ENCODE results near the gene CCDC40. TPM values are rescaled to one million over a fixed set of nuclear protein-coding genes. Genes with fewer than 3 reads are reported as not detected.

CCDC40 gene
- total and polyA plus RNA-seq, 2 of the 13 experiments (the other 11 are each of a cell fraction or from before 2014, with no cell fraction given): 4.1 to 5.5 TPM

DNA sequence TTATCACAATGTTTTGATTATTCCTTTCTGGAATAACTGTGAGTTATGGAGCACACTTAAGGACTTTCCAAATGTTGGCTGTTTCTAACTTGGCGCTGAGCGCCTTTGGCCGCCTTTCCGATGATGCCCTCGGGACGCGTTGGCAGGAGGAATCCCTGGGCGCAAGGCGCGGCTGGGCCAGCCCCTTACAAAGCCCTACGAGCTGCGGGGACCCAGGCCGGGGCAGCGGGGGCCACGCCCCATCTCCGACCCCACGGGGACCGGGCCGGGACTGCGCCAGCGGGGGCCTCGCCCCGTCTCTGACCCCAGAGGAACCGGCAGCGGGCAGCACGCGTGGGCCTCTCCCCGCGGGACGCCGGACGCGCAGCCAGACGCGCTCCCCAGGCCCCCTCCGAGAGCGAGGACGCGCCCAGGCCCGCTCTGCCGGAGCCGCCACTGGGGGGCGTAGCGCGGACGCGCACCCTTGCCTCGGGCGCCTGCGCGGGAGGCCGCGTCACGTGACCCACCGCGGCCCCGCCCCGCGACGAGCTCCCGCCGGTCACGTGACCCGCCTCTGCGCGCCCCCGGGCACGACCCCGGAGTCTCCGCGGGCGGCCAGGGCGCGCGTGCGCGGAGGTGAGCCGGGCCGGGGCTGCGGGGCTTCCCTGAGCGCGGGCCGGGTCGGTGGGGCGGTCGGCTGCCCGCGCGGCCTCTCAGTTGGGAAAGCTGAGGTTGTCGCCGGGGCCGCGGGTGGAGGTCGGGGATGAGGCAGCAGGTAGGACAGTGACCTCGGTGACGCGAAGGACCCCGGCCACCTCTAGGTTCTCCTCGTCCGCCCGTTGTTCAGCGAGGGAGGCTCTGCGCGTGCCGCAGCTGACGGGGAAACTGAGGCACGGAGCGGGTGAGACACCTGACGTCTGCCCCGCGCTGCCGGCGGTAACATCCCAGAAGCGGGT is 64.8 kb downstream of the CCDC40 start, which contains the start of gene GAA (continued):
- TF ChIP-seq ZNF431 (CRISPR knock-in tag; IDR thresholded peaks at IDR 0.05; ENCODE audit: borderline replicate concordance, low read depth): peak; percentile 92
- TF ChIP-seq, protein P1, sequence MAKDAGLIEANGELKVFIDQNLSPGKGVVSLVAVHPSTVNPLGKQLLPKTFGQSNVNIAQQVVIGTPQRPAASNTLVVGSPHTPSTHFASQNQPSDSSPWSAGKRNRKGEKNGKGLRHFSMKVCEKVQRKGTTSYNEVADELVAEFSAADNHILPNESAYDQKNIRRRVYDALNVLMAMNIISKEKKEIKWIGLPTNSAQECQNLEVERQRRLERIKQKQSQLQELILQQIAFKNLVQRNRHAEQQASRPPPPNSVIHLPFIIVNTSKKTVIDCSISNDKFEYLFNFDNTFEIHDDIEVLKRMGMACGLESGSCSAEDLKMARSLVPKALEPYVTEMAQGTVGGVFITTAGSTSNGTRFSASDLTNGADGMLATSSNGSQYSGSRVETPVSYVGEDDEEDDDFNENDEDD (CRISPR knock-in tag; IDR thresholded peaks at IDR 0.05; ENCODE audit: borderline replicate concordance): peak; percentile 72; the same call in 1 of the 2 replicates
- TF ChIP-seq, protein P2, sequence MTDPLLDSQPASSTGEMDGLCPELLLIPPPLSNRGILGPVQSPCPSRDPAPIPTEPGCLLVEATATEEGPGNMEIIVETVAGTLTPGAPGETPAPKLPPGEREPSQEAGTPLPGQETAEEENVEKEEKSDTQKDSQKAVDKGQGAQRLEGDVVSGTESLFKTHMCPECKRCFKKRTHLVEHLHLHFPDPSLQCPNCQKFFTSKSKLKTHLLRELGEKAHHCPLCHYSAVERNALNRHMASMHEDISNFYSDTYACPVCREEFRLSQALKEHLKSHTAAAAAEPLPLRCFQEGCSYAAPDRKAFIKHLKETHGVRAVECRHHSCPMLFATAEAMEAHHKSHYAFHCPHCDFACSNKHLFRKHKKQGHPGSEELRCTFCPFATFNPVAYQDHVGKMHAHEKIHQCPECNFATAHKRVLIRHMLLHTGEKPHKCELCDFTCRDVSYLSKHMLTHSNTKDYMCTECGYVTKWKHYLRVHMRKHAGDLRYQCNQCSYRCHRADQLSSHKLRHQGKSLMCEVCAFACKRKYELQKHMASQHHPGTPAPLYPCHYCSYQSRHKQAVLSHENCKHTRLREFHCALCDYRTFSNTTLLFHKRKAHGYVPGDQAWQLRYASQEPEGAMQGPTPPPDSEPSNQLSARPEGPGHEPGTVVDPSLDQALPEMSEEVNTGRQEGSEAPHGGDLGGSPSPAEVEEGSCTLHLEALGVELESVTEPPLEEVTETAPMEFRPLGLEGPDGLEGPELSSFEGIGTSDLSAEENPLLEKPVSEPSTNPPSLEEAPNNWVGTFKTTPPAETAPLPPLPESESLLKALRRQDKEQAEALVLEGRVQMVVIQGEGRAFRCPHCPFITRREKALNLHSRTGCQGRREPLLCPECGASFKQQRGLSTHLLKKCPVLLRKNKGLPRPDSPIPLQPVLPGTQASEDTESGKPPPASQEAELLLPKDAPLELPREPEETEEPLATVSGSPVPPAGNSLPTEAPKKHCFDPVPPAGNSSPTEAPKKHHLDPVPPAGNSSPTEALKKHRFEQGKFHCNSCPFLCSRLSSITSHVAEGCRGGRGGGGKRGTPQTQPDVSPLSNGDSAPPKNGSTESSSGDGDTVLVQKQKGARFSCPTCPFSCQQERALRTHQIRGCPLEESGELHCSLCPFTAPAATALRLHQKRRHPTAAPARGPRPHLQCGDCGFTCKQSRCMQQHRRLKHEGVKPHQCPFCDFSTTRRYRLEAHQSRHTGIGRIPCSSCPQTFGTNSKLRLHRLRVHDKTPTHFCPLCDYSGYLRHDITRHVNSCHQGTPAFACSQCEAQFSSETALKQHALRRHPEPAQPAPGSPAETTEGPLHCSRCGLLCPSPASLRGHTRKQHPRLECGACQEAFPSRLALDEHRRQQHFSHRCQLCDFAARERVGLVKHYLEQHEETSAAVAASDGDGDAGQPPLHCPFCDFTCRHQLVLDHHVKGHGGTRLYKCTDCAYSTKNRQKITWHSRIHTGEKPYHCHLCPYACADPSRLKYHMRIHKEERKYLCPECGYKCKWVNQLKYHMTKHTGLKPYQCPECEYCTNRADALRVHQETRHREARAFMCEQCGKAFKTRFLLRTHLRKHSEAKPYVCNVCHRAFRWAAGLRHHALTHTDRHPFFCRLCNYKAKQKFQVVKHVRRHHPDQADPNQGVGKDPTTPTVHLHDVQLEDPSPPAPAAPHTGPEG (CRISPR knock-in tag; IDR thresholded peaks at IDR 0.05): no peak
- peak; percentile 83; the same call in 1 of the 2 replicates for TF ChIP-seq ZSCAN21 (CRISPR knock-in tag; IDR thresholded peaks at IDR 0.05; ENCODE audit: borderline replicate concordance)
- TF ChIP-seq ZNF713 (CRISPR knock-in tag; IDR thresholded peaks at IDR 0.05): peak; percentile 49; the same call in 1 of the 2 replicates
- TF ChIP-seq, protein P3, sequence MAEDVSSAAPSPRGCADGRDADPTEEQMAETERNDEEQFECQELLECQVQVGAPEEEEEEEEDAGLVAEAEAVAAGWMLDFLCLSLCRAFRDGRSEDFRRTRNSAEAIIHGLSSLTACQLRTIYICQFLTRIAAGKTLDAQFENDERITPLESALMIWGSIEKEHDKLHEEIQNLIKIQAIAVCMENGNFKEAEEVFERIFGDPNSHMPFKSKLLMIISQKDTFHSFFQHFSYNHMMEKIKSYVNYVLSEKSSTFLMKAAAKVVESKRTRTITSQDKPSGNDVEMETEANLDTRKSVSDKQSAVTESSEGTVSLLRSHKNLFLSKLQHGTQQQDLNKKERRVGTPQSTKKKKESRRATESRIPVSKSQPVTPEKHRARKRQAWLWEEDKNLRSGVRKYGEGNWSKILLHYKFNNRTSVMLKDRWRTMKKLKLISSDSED (CRISPR knock-in tag; IDR thresholded peaks at IDR 0.05): peak; percentile 67; the same call in 1 of the 2 replicates
- TF ChIP-seq ZNF263 (CRISPR knock-in tag; IDR thresholded peaks at IDR 0.05): no peak; the same call in 1 of the 2 replicates
- peak; percentile 69; the same call in 1 of the 2 replicates for TF ChIP-seq SPEN (CRISPR knock-in tag; IDR thresholded peaks at IDR 0.05; ENCODE audit: low read depth)
- TF ChIP-seq RBM39 (IDR thresholded peaks at IDR 0.05; ENCODE audit: low read depth, low read length, poor library complexity, severe bottlenecking): no peak
- TF ChIP-seq ZBTB38 (CRISPR knock-in tag; IDR thresholded peaks at IDR 0.05): peak; percentile 85; the same call in 1 of the 2 replicates
- TF ChIP-seq ZNF44 (CRISPR knock-in tag; IDR thresholded peaks at IDR 0.05): no peak
- TF ChIP-seq, protein P4, sequence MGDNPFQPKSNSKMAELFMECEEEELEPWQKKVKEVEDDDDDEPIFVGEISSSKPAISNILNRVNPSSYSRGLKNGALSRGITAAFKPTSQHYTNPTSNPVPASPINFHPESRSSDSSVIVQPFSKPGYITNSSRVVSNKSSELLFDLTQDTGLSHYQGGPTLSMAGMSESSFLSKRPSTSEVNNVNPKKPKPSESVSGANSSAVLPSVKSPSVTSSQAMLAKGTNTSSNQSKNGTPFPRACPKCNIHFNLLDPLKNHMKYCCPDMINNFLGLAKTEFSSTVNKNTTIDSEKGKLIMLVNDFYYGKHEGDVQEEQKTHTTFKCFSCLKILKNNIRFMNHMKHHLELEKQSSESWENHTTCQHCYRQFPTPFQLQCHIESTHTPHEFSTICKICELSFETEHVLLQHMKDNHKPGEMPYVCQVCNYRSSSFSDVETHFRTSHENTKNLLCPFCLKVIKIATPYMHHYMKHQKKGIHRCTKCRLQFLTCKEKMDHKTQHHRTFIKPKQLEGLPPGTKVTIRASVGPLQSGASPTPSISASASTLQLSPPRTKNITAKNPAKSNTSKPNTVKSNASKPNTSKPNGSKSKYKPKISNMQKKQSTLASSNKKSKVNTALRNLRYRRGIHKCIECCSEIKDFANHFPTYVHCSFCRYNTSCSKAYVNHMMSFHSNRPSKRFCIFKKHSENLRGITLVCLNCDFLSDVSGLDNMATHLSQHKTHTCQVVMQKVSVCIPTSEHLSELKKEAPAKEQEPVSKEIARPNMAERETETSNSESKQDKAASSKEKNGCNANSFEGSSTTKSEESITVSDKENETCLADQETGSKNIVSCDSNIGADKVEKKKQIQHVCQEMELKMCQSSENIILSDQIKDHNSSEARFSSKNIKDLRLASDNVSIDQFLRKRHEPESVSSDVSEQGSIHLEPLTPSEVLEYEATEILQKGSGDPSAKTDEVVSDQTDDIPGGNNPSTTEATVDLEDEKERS (CRISPR knock-in tag; IDR thresholded peaks at IDR 0.05): no peak
- peak; percentile 82 for TF ChIP-seq XRCC5 (optimal IDR thresholded peaks at IDR 0.05; ENCODE audit: low read length)
- TF ChIP-seq PRPF4 (IDR thresholded peaks at IDR 0.05; ENCODE audit: low read depth, low read length, poor library complexity, severe bottlenecking): no peak
- TF ChIP-seq SUZ12 (IDR thresholded peaks at IDR 0.05; ENCODE audit: low read depth, low read length): no peak
- TF ChIP-seq ZFP90 (CRISPR knock-in tag; IDR thresholded peaks at IDR 0.05; ENCODE audit: borderline replicate concordance): no peak; the same call in 1 of the 2 replicates
